SK-N-SH (cell line): ENCODE results near the gene ATP6V1F. TPM values are rescaled to one million over a fixed set of nuclear protein-coding genes. Genes with fewer than 3 reads are reported as not detected.

Experiments
- CTCF ChIA-PET: fragments of 300-600, 350-600 bp; formaldehyde crosslinking; extraction: SDS; loops from one replicate; lab custom pipeline; 2021; lab: Yijun Ruan, JAX
- POLR2A ChIA-PET: fragments of 350-600 bp; sonication (Branson Sonifier 250); formaldehyde crosslinking; extraction: SDS; loops from one replicate; lab custom pipeline; 2020; ENCODE audit warnings: antibody characterized with exemption, inconsistent platforms; lab: Yijun Ruan, JAX
- DNase-seq: peaks from one replicate; pipeline ENCODE4 v3.0.0; 2012
- H2AFZ ChIP-seq: fragments of 200-600 bp; sonication (generic); 2 replicates; pipeline ENCODE4 v1.8.1; 2016; ENCODE audit warnings: antibody characterized with exemption, mild to moderate bottlenecking, low read depth
- H3F3A ChIP-seq: fragments of 200-600 bp; sonication (generic); replicated peaks from 2 replicates; pipeline ENCODE3; 2016; ENCODE audit warnings: antibody characterized with exemption, mild to moderate bottlenecking; ENCODE audit not compliant: insufficient read depth
- H3K27ac ChIP-seq, 2 experiments: fragments of 200-500 bp in 1 of 2; fragments of 200-600 bp in 1 of 2; sonication (Bioruptor generic) in 1 of 2; sonication (generic), shearing (Covaris generic) in 1 of 2; 2 replicates each; pipeline versions ENCODE4 v1.5.1 to v1.6.1; 2014 to 2016; ENCODE audit warnings: low read depth in 2 of 2, inconsistent platforms in 1 of 2, low read length in 1 of 2, mild to moderate bottlenecking in 1 of 2, mixed read lengths in 1 of 2
- H3K27me3 ChIP-seq: fragments of 200-600 bp; sonication (generic), shearing (Covaris generic); 2 replicates; pipeline ENCODE4 v1.6.1; 2016; ENCODE audit warnings: mixed run types; ENCODE audit not compliant: insufficient read depth
- H3K36me3 ChIP-seq, 2 experiments: fragments of 200-500 bp in 1 of 2; fragments of 200-600 bp in 1 of 2; sonication (Bioruptor generic) in 1 of 2; sonication (generic) in 1 of 2; replicated peaks in 1 of 2; 2 replicates each; pipeline versions ENCODE3 to v1.5.1; 2014 to 2016; ENCODE audit warnings: low read length in 1 of 2, mild to moderate bottlenecking in 1 of 2; ENCODE audit not compliant: insufficient read depth in 2 of 2, control insufficient read depth in 1 of 2
- H3K4me1 ChIP-seq, 2 experiments: fragments of 200-500 bp in 1 of 2; fragments of 200-600 bp in 1 of 2; sonication (Bioruptor generic) in 1 of 2; sonication (generic), shearing (Covaris generic) in 1 of 2; 2 replicates each; pipeline versions ENCODE4 v1.5.1 to v1.6.1; 2014 to 2016; ENCODE audit warnings: low read depth in 1 of 2, low read length in 1 of 2, mixed run types in 1 of 2; ENCODE audit not compliant: insufficient read depth in 2 of 2, control insufficient read depth in 1 of 2
- H3K4me2 ChIP-seq: fragments of 200-600 bp; sonication (generic), shearing (Covaris generic); 2 replicates; pipeline ENCODE4 v1.6.1; 2017; ENCODE audit warnings: mixed run types
- H3K4me3 ChIP-seq, 2 experiments: fragments of 200-500 bp in 1 of 2; fragments of 200-600 bp in 1 of 2; sonication (Bioruptor generic) in 1 of 2; sonication (generic), shearing (Covaris generic) in 1 of 2; 2 replicates each; pipeline versions ENCODE4 v1.5.1 to v1.8.1; 2014 to 2016; ENCODE audit warnings: low read depth in 2 of 2, inconsistent platforms in 1 of 2, low read length in 1 of 2, mild to moderate bottlenecking in 1 of 2, mixed read lengths in 1 of 2, moderate library complexity in 1 of 2
- H3K79me2 ChIP-seq: fragments of 200-600 bp; sonication (generic); 2 replicates; pipeline ENCODE4 v1.8.1; 2017; ENCODE audit warnings: mild to moderate bottlenecking; ENCODE audit not compliant: insufficient read depth
- H3K9ac ChIP-seq: fragments of 200-600 bp; sonication (generic); 2 replicates; pipeline ENCODE4 v1.6.1; 2017; ENCODE audit warnings: mixed run types
- H3K9me2 ChIP-seq: fragments of 200-600 bp; sonication (generic); 2 replicates; pipeline ENCODE4 v1.6.1; 2017; ENCODE audit warnings: mixed run types
- H3K9me3 ChIP-seq: fragments of 200-600 bp; sonication (generic); 2 replicates; pipeline ENCODE4 v1.6.1; 2017; ENCODE audit warnings: mixed run types, mild to moderate bottlenecking, moderate library complexity
- H4K20me1 ChIP-seq: fragments of 200-600 bp; sonication (generic); 2 replicates; pipeline ENCODE4 v1.6.1; 2017; ENCODE audit warnings: mild to moderate bottlenecking, mixed run types; ENCODE audit not compliant: insufficient read depth
- ELF1 ChIP-seq: IDR thresholded peaks from 2 replicates; pipeline ENCODE4 v1.4.0; 2012
- EP300 ChIP-seq, 2 experiments: IDR thresholded peaks; 2 replicates each; pipeline versions ENCODE4 v1.4.0 to v1.6.1; 2012; ENCODE audit warnings: borderline replicate concordance in 1 of 2, low read depth in 1 of 2, low read length in 1 of 2
- FOXM1 ChIP-seq: IDR thresholded peaks from 2 replicates; pipeline ENCODE4 v1.4.0; 2012; ENCODE audit warnings: low read depth, mild to moderate bottlenecking
- GABPA ChIP-seq: IDR thresholded peaks from 2 replicates; pipeline ENCODE4 v1.4.0; 2012; ENCODE audit warnings: low read depth, mild to moderate bottlenecking
- GATA2 ChIP-seq: sonication (generic); formaldehyde crosslinking; IDR thresholded peaks from 2 replicates; pipeline ENCODE4 v1.5.0; 2020; ENCODE audit warnings: mild to moderate bottlenecking, missing genetic modification reagents
- MXI1 ChIP-seq: IDR thresholded peaks from 2 replicates; pipeline ENCODE4 v1.6.1; 2012; ENCODE audit warnings: mild to moderate bottlenecking, low read depth, low read length, improper control_type of control experiment
- NFIC ChIP-seq: IDR thresholded peaks from 2 replicates; pipeline ENCODE4 v1.4.0; 2012; ENCODE audit warnings: borderline replicate concordance
- NRF1 ChIP-seq: IDR thresholded peaks from 2 replicates; pipeline ENCODE4 v1.6.1; 2012; ENCODE audit warnings: low read depth, mild to moderate bottlenecking, low read length
- PBX3 ChIP-seq: IDR thresholded peaks from 2 replicates; pipeline ENCODE4; 2012
- POLR2AphosphoS5 ChIP-seq: IDR thresholded peaks from 2 replicates; pipeline ENCODE4 v1.6.1; 2012; ENCODE audit warnings: low read depth, low read length
- RAD21 ChIP-seq: IDR thresholded peaks from 2 replicates; pipeline ENCODE4 v1.6.1; 2012; ENCODE audit warnings: mild to moderate bottlenecking, low read length
- RCOR1 ChIP-seq: fragments of 150-350 bp; IDR thresholded peaks from 2 replicates; pipeline ENCODE4 v1.6.1; 2017; ENCODE audit warnings: antibody characterized with exemption, low read length
- RFX5 ChIP-seq: IDR thresholded peaks from 2 replicates; pipeline ENCODE4 v1.6.1; 2012; ENCODE audit warnings: mild to moderate bottlenecking, improper control_type of control experiment, low read length
- YY1 ChIP-seq: IDR thresholded peaks from 2 replicates; pipeline ENCODE4 v1.4.0; 2012; ENCODE audit warnings: low read depth, mild to moderate bottlenecking
- ZBTB33 ChIP-seq: IDR thresholded peaks from 2 replicates; pipeline ENCODE4 v1.4.0; 2012; ENCODE audit warnings: low read depth, borderline replicate concordance
- WGBS: methylation state at CpG from one replicate; pipeline ENCODE4 v1.1.6; 2017; ENCODE audit warnings: low lambda C conversion rate; 5-methylcytosine and 5-hydroxymethylcytosine counted together
- polyA plus RNA-seq, 3 experiments: library from polyadenylated mRNA; depleted of rRNA; stranded (reverse); fragments of >200 nt; gene quantifications; 2 replicates each; pipeline ENCODE4 v1.2.3, GENCODE V29; 2012
- TF ChIP-seq, protein P1 (sequence below): fragments of 200-600 bp; sonication (generic); IDR thresholded peaks from 2 replicates; pipeline ENCODE4 v1.6.1; 2017; ENCODE audit warnings: antibody characterized with exemption, mild to moderate bottlenecking, moderate library complexity
- TF ChIP-seq, protein P2 (sequence below): IDR thresholded peaks from 2 replicates; pipeline ENCODE4 v1.4.0; 2012; ENCODE audit warnings: low read depth, borderline replicate concordance
- TF ChIP-seq, protein P3 (sequence below): fragments of 150-350 bp; IDR thresholded peaks from 2 replicates; pipeline ENCODE4 v1.6.1; 2016; ENCODE audit warnings: mild to moderate bottlenecking, low read depth, low read length
- TF ChIP-seq, protein P4 (sequence below): IDR thresholded peaks from 2 replicates; pipeline ENCODE4 v1.6.1; 2012; ENCODE audit warnings: mild to moderate bottlenecking, low read depth, low read length, moderate library complexity
- TF ChIP-seq, protein P5 (sequence below): IDR thresholded peaks from 2 replicates; pipeline ENCODE4 v1.4.0; 2012; ENCODE audit warnings: low read depth

ATP6V1F gene
- polyA plus RNA-seq, 1 of the 3 experiments (the other 2 are of a cell fraction), result 495 TPM

DNA sequence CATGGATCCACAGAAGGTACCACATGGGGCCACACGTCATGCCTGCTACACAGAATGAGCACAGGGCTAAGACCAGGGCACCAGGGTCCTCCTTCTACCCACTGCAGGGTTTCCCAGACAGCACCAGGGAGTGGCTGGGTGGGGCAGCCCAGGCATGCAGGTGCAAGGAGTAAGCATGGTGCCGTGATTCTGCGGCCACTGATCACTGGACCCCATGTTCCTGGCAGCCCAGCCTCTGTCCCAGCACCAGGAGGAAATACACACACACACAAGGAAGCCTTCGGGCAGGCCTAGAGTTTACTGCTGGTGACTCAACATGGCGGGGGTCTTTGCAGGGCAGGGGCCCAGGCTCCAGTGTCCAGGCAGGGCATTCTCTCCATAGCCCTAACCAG is 13.9 kb downstream of the ATP6V1F start:
- DNase-seq, result no peak
- CTCF ChIA-PET, result interaction anchor here (0.8 to 12.3 kb wide), 7 partner anchors 4 to 402 kb away, joined by 3 to 181 read pairs (median 3); partner anchors contain the start of genes ATP6V1F, GARIN1A and METTL2B
- no peak overlapping the region for H3K27ac ChIP-seq
- H3K4me2 ChIP-seq, result no peak overlapping the region
- no peak overlapping the region for H2AFZ ChIP-seq
- no peaks in the 10 kb centered on the region for H3K9me3 ChIP-seq
- peaks cover 0 to 24% of the 10 kb centered on the region in 2 experiments; a peak in 1 of 4 replicates for H3K4me1 ChIP-seq
- 81% methylated on average over 5 of the region's 5 CpGs for WGBS
- H3F3A ChIP-seq, result peaks cover 6% of the 10 kb centered on the region
- no peaks in the 10 kb centered on the region for H3K9me2 ChIP-seq
- no peaks in the 10 kb centered on the region for H3K27me3 ChIP-seq
- no peaks in the 10 kb centered on the region for H4K20me1 ChIP-seq
- no peak overlapping the region for H3K9ac ChIP-seq
- no peak overlapping the region for H3K4me3 ChIP-seq
- no peaks in the 10 kb centered on the region for H3K36me3 ChIP-seq
- POLR2A ChIA-PET, result no interaction called here
- H3K79me2 ChIP-seq, result no peaks in the 10 kb centered on the region
- TF ChIP-seq RFX5 (no peak), MXI1 (no peak), NRF1 (no peak), YY1 (no peak), FOXM1 (no peak), RAD21 (no peak), GATA2 (CRISPR knock-in tag) (no peak), GABPA (no peak), ZBTB33 (no peak), POLR2AphosphoS5 (no peak), RCOR1 (no peak), PBX3 (no peak), NFIC (no peak), EP300 (IDR thresholded peaks at IDR 0.05; ENCODE audit: borderline replicate concordance in 1 of 2, low read depth in 1 of 2, low read length in 1 of 2) (no peak), ELF1 (no peak)
- TF ChIP-seq, protein P1, sequence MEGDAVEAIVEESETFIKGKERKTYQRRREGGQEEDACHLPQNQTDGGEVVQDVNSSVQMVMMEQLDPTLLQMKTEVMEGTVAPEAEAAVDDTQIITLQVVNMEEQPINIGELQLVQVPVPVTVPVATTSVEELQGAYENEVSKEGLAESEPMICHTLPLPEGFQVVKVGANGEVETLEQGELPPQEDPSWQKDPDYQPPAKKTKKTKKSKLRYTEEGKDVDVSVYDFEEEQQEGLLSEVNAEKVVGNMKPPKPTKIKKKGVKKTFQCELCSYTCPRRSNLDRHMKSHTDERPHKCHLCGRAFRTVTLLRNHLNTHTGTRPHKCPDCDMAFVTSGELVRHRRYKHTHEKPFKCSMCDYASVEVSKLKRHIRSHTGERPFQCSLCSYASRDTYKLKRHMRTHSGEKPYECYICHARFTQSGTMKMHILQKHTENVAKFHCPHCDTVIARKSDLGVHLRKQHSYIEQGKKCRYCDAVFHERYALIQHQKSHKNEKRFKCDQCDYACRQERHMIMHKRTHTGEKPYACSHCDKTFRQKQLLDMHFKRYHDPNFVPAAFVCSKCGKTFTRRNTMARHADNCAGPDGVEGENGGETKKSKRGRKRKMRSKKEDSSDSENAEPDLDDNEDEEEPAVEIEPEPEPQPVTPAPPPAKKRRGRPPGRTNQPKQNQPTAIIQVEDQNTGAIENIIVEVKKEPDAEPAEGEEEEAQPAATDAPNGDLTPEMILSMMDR, result no peak
- TF ChIP-seq, protein P2, sequence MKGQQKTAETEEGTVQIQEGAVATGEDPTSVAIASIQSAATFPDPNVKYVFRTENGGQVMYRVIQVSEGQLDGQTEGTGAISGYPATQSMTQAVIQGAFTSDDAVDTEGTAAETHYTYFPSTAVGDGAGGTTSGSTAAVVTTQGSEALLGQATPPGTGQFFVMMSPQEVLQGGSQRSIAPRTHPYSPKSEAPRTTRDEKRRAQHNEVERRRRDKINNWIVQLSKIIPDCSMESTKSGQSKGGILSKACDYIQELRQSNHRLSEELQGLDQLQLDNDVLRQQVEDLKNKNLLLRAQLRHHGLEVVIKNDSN, result no peak
- TF ChIP-seq, protein P3, sequence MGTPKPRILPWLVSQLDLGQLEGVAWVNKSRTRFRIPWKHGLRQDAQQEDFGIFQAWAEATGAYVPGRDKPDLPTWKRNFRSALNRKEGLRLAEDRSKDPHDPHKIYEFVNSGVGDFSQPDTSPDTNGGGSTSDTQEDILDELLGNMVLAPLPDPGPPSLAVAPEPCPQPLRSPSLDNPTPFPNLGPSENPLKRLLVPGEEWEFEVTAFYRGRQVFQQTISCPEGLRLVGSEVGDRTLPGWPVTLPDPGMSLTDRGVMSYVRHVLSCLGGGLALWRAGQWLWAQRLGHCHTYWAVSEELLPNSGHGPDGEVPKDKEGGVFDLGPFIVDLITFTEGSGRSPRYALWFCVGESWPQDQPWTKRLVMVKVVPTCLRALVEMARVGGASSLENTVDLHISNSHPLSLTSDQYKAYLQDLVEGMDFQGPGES, result no peak
- TF ChIP-seq, protein P4, sequence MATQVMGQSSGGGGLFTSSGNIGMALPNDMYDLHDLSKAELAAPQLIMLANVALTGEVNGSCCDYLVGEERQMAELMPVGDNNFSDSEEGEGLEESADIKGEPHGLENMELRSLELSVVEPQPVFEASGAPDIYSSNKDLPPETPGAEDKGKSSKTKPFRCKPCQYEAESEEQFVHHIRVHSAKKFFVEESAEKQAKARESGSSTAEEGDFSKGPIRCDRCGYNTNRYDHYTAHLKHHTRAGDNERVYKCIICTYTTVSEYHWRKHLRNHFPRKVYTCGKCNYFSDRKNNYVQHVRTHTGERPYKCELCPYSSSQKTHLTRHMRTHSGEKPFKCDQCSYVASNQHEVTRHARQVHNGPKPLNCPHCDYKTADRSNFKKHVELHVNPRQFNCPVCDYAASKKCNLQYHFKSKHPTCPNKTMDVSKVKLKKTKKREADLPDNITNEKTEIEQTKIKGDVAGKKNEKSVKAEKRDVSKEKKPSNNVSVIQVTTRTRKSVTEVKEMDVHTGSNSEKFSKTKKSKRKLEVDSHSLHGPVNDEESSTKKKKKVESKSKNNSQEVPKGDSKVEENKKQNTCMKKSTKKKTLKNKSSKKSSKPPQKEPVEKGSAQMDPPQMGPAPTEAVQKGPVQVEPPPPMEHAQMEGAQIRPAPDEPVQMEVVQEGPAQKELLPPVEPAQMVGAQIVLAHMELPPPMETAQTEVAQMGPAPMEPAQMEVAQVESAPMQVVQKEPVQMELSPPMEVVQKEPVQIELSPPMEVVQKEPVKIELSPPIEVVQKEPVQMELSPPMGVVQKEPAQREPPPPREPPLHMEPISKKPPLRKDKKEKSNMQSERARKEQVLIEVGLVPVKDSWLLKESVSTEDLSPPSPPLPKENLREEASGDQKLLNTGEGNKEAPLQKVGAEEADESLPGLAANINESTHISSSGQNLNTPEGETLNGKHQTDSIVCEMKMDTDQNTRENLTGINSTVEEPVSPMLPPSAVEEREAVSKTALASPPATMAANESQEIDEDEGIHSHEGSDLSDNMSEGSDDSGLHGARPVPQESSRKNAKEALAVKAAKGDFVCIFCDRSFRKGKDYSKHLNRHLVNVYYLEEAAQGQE, result no peak
- TF ChIP-seq, protein P5, sequence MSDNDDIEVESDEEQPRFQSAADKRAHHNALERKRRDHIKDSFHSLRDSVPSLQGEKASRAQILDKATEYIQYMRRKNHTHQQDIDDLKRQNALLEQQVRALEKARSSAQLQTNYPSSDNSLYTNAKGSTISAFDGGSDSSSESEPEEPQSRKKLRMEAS, result no peak
